Panc1 (cell line): ENCODE data around the gene PKD1L1.

Source experiments
- CTCF ChIP-seq: fragments of 450-650 bp; IDR thresholded peaks from 2 replicates; pipeline ENCODE4 v1.5.1; 2017; ENCODE audit warnings: mild to moderate bottlenecking
- POLR2AphosphoS5 ChIP-seq: IDR thresholded peaks from 2 replicates; pipeline ENCODE4 v1.6.1; 2012; ENCODE audit warnings: mild to moderate bottlenecking, low read depth, low read length, moderate library complexity
- REST ChIP-seq, 2 experiments: IDR thresholded peaks; 2 replicates each; pipeline ENCODE4 v1.6.1; 2011 to 2012; ENCODE audit warnings: low read depth in 2 of 2, control low read depth in 1 of 2, low read length in 1 of 2, mild to moderate bottlenecking in 1 of 2, moderate library complexity in 1 of 2; ENCODE audit not compliant: insufficient read depth in 1 of 2
- SIN3A ChIP-seq: IDR thresholded peaks from 2 replicates; pipeline ENCODE4 v1.6.1; 2012; ENCODE audit warnings: low read depth, mild to moderate bottlenecking, low read length, moderate library complexity, borderline replicate concordance; ENCODE audit not compliant: insufficient read depth
- TCF7L2 ChIP-seq: IDR thresholded peaks from 2 replicates; pipeline ENCODE4 v1.6.1; 2011; ENCODE audit warnings: mild to moderate bottlenecking, low read depth, low read length, inconsistent platforms

GRCh38 chr7:47990592-47990991 is 42.3 kb upstream of the PKD1L1 start:
- no peak for TF ChIP-seq CTCF
- TF ChIP-seq POLR2AphosphoS5: no peak
- TF ChIP-seq SIN3A: no peak
- TF ChIP-seq REST (IDR thresholded peaks at IDR 0.05; ENCODE audit: insufficient read depth in 1 of 2, low read depth in 2 of 2, low read length in 1 of 2): no peak
- TF ChIP-seq TCF7L2: no peak
